Spleen (tissue), 7 donors: ENCODE results near the gene ANKS4B.

ENCODE experiments used
- CTCF ChIP-seq, 11 experiments: fragments of 200-600 bp in 7 of 11; fragments of 450-650 bp in 4 of 11; sonication (generic) in 4 of 11; IDR thresholded peaks in 8 of 11; conservative IDR thresholded peaks in 3 of 11; 1 replicate in 7 of 11; 2 replicates in 4 of 11; pipeline versions ENCODE4 v1.4.0 to v1.8.0; 2016 to 2021; ENCODE audit warnings: antibody characterized with exemption in 11 of 11, inconsistent platforms in 4 of 11, mild to moderate bottlenecking in 1 of 11
- POLR2A ChIP-seq, 3 donors: fragments of 450-650 bp; IDR thresholded peaks; one replicate each; pipeline ENCODE4 v1.5.1; 2017; ENCODE audit warnings: antibody characterized with exemption in 3 of 3, mild to moderate bottlenecking in 1 of 3
- donor health status: DM: no; HTN: no; CAD: no; lungs with moderate emphysema.
- donor health status: DM: no; HTN: no; CAD: no.
- donor health status: DM: no; HTN: no; CAD: no.

DNA sequence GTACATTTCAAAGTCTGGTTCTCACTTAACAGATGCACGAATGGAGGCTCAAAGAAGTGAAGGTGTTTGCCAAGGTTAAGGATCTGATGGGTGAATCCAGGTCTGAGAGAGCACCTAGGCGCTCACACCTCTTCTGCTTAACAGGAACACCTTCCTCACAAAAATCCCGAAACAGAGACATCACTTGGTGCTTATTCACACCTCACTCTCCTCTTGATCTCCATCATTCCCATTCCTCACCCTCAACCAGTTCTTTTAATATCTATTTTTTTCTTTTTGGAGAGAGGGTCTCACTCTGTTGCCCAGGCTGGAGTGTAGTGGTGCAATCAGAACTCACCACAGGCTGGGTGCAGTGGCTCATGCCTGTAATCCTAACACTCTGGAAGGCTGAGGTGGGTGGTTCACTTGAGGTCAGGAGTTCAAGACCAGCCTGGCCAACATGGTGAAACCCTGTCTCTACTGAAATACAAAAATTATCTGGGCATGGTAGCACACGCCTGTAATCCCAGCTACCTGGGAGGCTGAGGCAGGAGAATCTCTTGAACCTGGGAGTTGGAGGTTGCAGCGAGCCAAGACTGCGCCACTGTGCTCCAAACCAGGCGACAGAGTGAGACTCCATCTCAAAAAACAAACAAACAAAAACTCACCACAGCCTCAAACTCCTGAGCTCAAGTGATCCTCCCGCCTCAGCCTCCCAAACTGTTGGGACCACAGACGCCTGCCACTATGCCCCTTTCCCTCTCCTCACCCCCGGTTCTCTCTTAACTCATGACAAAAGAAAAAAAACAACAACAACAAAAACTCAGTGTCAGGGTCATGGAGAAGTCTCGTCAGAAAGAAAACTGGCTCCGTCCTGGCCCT, 29.5 kb downstream of the ANKS4B start:
- no peak for TF ChIP-seq CTCF (IDR thresholded peaks at IDR 0.05 in 8 of 11, conservative IDR thresholded peaks at IDR 0.05 in 3 of 11)
- no peak for TF ChIP-seq POLR2A (IDR thresholded peaks at IDR 0.05)
